GM23338 (cell line): ENCODE measurements around the gene RBBP4. TPM values are rescaled to one million over a fixed set of nuclear protein-coding genes. Genes with fewer than 3 reads are reported as not detected.

Experiments
- ATAC-seq: fragments of 200-7000 bp; cut with Tn5 transposase; 3 replicates; pipeline ENCODE4 v1.9.1; 2020
- DNase-seq: peaks from one replicate; pipeline ENCODE4 v3.0.0-alpha.2; 2015; ENCODE audit warnings: low spot score
- H2AFZ ChIP-seq: fragments of 200-600 bp; sonication (generic); 2 replicates; pipeline ENCODE4 v1.8.0; 2016; ENCODE audit warnings: antibody characterized with exemption, mild to moderate bottlenecking, moderate library complexity
- H3F3A ChIP-seq: fragments of 200-600 bp; sonication (generic); replicated peaks from 2 replicates; pipeline ENCODE4 v1.8.0; 2017; ENCODE audit warnings: antibody characterized with exemption, mixed run types, low read depth
- H3K27ac ChIP-seq: fragments of 200-600 bp; sonication (generic); 2 replicates; pipeline ENCODE4 v1.6.1; 2016; ENCODE audit warnings: low read depth
- H3K27me3 ChIP-seq: fragments of 200-600 bp; sonication (generic); 2 replicates; pipeline ENCODE4 v1.8.0; 2016; ENCODE audit warnings: mild to moderate bottlenecking, mixed run types, moderate library complexity; ENCODE audit not compliant: insufficient read depth
- H3K36me3 ChIP-seq: fragments of 200-600 bp; sonication (generic); 2 replicates; pipeline ENCODE4 v1.8.0; 2016; ENCODE audit warnings: mild to moderate bottlenecking; ENCODE audit not compliant: insufficient read depth
- H3K4me1 ChIP-seq: fragments of 200-600 bp; sonication (generic); 2 replicates; pipeline ENCODE4 v1.8.0; 2016; ENCODE audit warnings: mild to moderate bottlenecking, moderate library complexity; ENCODE audit not compliant: insufficient read depth
- H3K4me2 ChIP-seq: fragments of 200-600 bp; sonication (generic); 2 replicates; pipeline ENCODE4 v1.7.1; 2017; ENCODE audit warnings: mixed run types
- H3K4me3 ChIP-seq: fragments of 200-600 bp; sonication (generic); 2 replicates; pipeline ENCODE4 v1.6.1; 2016; ENCODE audit warnings: mixed run types
- H3K79me2 ChIP-seq: fragments of 200-600 bp; sonication (generic); replicated peaks from 2 replicates; pipeline ENCODE4 v1.8.0; 2017; ENCODE audit warnings: mild to moderate bottlenecking; ENCODE audit not compliant: insufficient read depth
- H3K9me2 ChIP-seq: fragments of 200-600 bp; sonication (generic); 2 replicates; pipeline ENCODE4 v1.8.0; 2017; ENCODE audit not compliant: insufficient read depth
- H4K20me1 ChIP-seq: fragments of 200-600 bp; sonication (generic); replicated peaks from 2 replicates; pipeline ENCODE4 v1.8.0; 2017; ENCODE audit warnings: mild to moderate bottlenecking; ENCODE audit not compliant: insufficient read depth
- H3K27ac Mint-ChIP-seq: 2 replicates; pipeline ENCODE4 v1.8.0; 2020; ENCODE audit warnings: inconsistent platforms, mild to moderate bottlenecking, moderate library complexity, mixed read lengths
- H3K27me3 Mint-ChIP-seq: 3 replicates; pipeline ENCODE4 v1.8.0; 2022; ENCODE audit warnings: low read depth, mild to moderate bottlenecking, moderate library complexity, mixed read lengths, inconsistent platforms; ENCODE audit not compliant: insufficient read depth, poor library complexity
- H3K36me3 Mint-ChIP-seq: 3 replicates; pipeline ENCODE4 v1.8.0; 2021; ENCODE audit warnings: low read depth, mild to moderate bottlenecking, inconsistent platforms, moderate library complexity, mixed read lengths
- H3K4me1 Mint-ChIP-seq: 3 replicates; pipeline ENCODE4 v1.8.0; 2020; ENCODE audit warnings: mild to moderate bottlenecking, inconsistent platforms, mixed read lengths
- H3K4me3 Mint-ChIP-seq: 3 replicates; pipeline ENCODE4 v1.8.0; 2021; ENCODE audit warnings: moderate library complexity, mild to moderate bottlenecking, inconsistent platforms, mixed read lengths
- H3K9me3 Mint-ChIP-seq: 3 replicates; pipeline ENCODE4 v1.8.0; 2020; ENCODE audit warnings: moderate library complexity, mild to moderate bottlenecking, inconsistent platforms, mixed read lengths
- CREB1 ChIP-seq: fragments of 250-450 bp; sonication (Bioruptor Pico); IDR thresholded peaks from 2 replicates; pipeline ENCODE4 v1.5.0; 2020; ENCODE audit warnings: low read depth, mild to moderate bottlenecking, moderate library complexity
- CTCF ChIP-seq, 2 experiments: fragments of 200-600 bp in 1 of 2; sonication (generic) in 1 of 2; conservative IDR thresholded peaks; 2 replicates each; pipeline versions ENCODE4 v1.5.1 to v1.6.1; 2016 to 2017; ENCODE audit warnings: antibody characterized with exemption in 2 of 2, low read depth in 2 of 2, mild to moderate bottlenecking in 2 of 2, moderate library complexity in 1 of 2
- ETS1 ChIP-seq: IDR thresholded peaks from 2 replicates; pipeline ENCODE4 v1.6.1; 2016; ENCODE audit warnings: antibody characterized with exemption
- EZH2 ChIP-seq: fragments of 200-600 bp; sonication (generic); IDR thresholded peaks from one replicate; pipeline ENCODE4 v1.8.0; 2017; ENCODE audit warnings: antibody characterized with exemption, mild to moderate bottlenecking, low read depth; ENCODE audit not compliant: unreplicated experiment
- EZH2phosphoT487 ChIP-seq: fragments of 200-600 bp; sonication (generic); IDR thresholded peaks from one replicate; pipeline ENCODE4 v1.8.1; 2018; ENCODE audit warnings: antibody characterized with exemption; ENCODE audit not compliant: unreplicated experiment
- JUNB ChIP-seq: IDR thresholded peaks from one replicate; pipeline ENCODE4 v1.6.1; 2016; ENCODE audit warnings: antibody characterized with exemption; ENCODE audit not compliant: unreplicated experiment
- NANOG ChIP-seq: IDR thresholded peaks from 2 replicates; pipeline ENCODE4 v1.6.1; 2016; ENCODE audit warnings: antibody characterized with exemption, borderline replicate concordance
- POLR2AphosphoS5 ChIP-seq: IDR thresholded peaks from 2 replicates; pipeline ENCODE4 v1.6.1; 2016; ENCODE audit warnings: antibody characterized with exemption, low read depth
- REST ChIP-seq: IDR thresholded peaks from one replicate; pipeline ENCODE4 v1.6.1; 2018; ENCODE audit warnings: antibody characterized with exemption; ENCODE audit not compliant: unreplicated experiment
- STAT1 ChIP-seq: IDR thresholded peaks from one replicate; pipeline ENCODE4 v1.6.1; 2016; ENCODE audit warnings: antibody characterized with exemption; ENCODE audit not compliant: unreplicated experiment
- ZNF114 ChIP-seq: fragments of 250-450 bp; sonication (Bioruptor Pico); IDR thresholded peaks from 2 replicates; pipeline ENCODE4 v1.5.0; 2020; ENCODE audit warnings: mild to moderate bottlenecking, moderate library complexity
- ZNF331 ChIP-seq: fragments of 250-450 bp; sonication (Bioruptor Pico); IDR thresholded peaks from 2 replicates; pipeline ENCODE4 v1.5.0; 2020; ENCODE audit warnings: low read depth, mild to moderate bottlenecking, moderate library complexity
- ZNF462 ChIP-seq: fragments of 250-450 bp; sonication (Bioruptor Pico); IDR thresholded peaks from 2 replicates; pipeline ENCODE4 v1.5.0; 2020; ENCODE audit warnings: mild to moderate bottlenecking, moderate library complexity
- polyA plus RNA-seq: library from polyadenylated mRNA; unstranded; fragments of >200 nt; fragmentation: Nextera tagmentation; extraction: Ambion mirVana; gene quantifications from 2 replicates; pipeline ENCODE4 v1.2.1, GENCODE V29; 2016
- total RNA-seq: library from RNA; depleted of rRNA; stranded (reverse); fragments of >200 nt; shearing (Covaris generic); gene quantifications from 2 replicates; pipeline ENCODE4 v1.2.3, GENCODE V29; 2014

The RBBP4 gene
- total and polyA plus RNA-seq, 2 experiments from 2014 or later: 262 to 312 TPM

- Mint-ChIP-seq H3K4me1 (peaks cover 17% of the 10 kb centered on the region), H3K9me3 (no peaks in the 10 kb centered on the region), H3K27me3 (peaks cover 14% of the 10 kb centered on the region), H3K27ac (no peak overlapping the region; the same call in 1 of the 2 replicates), H3K4me3 (no peak overlapping the region), H3K36me3 (no peaks in the 10 kb centered on the region)
- H4K20me1 ChIP-seq: no peaks in the 10 kb centered on the region
- H3K9me2 ChIP-seq: no peaks in the 10 kb centered on the region; the same call in 1 of the 2 replicates
- ATAC-seq: no peak
- no peaks in the 10 kb centered on the region for H3K27me3 ChIP-seq
- H3K36me3 ChIP-seq: no peaks in the 10 kb centered on the region
- H3K4me1 ChIP-seq: peaks cover 13% of the 10 kb centered on the region; the same call in 1 of the 2 replicates
- DNase-seq: no peak
- no peak for TF ChIP-seq ETS1
- no peak for TF ChIP-seq EZH2
- TF ChIP-seq POLR2AphosphoS5: no peak
- TF ChIP-seq EZH2phosphoT487: no peak
- no peak for TF ChIP-seq JUNB
- TF ChIP-seq CREB1 (CRISPR knock-in tag): no peak
- no peak for TF ChIP-seq ZNF462 (CRISPR knock-in tag)
- TF ChIP-seq ZNF114: no peak
- no peak for TF ChIP-seq CTCF (conservative IDR thresholded peaks at IDR 0.05; ENCODE audit: low read depth in 2 of 2)
- TF ChIP-seq REST: no peak
- TF ChIP-seq STAT1: no peak
- TF ChIP-seq ZNF331 (CRISPR knock-in tag): no peak
- TF ChIP-seq NANOG: no peak
- H3F3A ChIP-seq: 0 out of 2 replicates have a peak, but pooled peaks cover 4% of the 10 kb centered on the region
- no peak overlapping the region for H3K4me3 ChIP-seq
- peak overlapping the region; percentile 90 for H2AFZ ChIP-seq
- 0 out of 2 replicates have a peak overlapping the region, but pooled peaks have one; percentile 51 for H3K4me2 ChIP-seq
- H3K79me2 ChIP-seq: no peaks in the 10 kb centered on the region
- H3K27ac ChIP-seq: no peak overlapping the region
Measured at GRCh38 chr1:32725615-32725982, 74.6 kb downstream of the RBBP4 start.
